ENCODE data around the gene TDP2. TPM values are rescaled to one million over a fixed set of nuclear protein-coding genes. Genes with fewer than 3 reads are reported as not detected.

Gene TDP2
- total RNA-seq, 2 experiments from 2014 or later = 27.2 to 39.6 TPM

GRCh38 chr6:24692848-24693592 lies 26.3 kb upstream of the TDP2 start:
- Histone ChIP-seq H3K4me2 (ENCODE audit: low read length) (no peak overlapping the region), H3K79me2 (ENCODE audit: insufficient read depth, low read depth, low read length) (no peaks in the 10 kb centered on the region), H3K27ac (ENCODE audit: low read depth, low read length, poor library complexity, severe bottlenecking) (no peak overlapping the region), H3K4me1 (ENCODE audit: insufficient read depth, low read length, poor library complexity, severe bottlenecking) (peaks cover 7% of the 10 kb centered on the region), H3K9me3 (ENCODE audit: low read length) (no peaks in the 10 kb centered on the region), H2AFZ (ENCODE audit: low read length) (no peak overlapping the region), H3K36me3 (ENCODE audit: insufficient read depth, low read length) (no peaks in the 10 kb centered on the region), H3K9me2 (ENCODE audit: insufficient read depth, low read length) (no peaks in the 10 kb centered on the region), H3K4me3 (ENCODE audit: low read depth, low read length, poor library complexity, severe bottlenecking) (no peak overlapping the region), H4K20me1 (ENCODE audit: insufficient read depth, low read length) (no peaks in the 10 kb centered on the region)
- DNase-seq (ENCODE audit: low spot score) = no peak
- intact Hi-C loops (cut with micrococcal nuclease; ENCODE audit: unreplicated experiment) = loop anchor here (5.0 to 10.0 kb wide), 2 partner anchors 261 to 322 kb away; no protein-coding TSS in a partner anchor
- POLR2A ChIA-PET = interaction anchor here (0.7 kb wide), 1 partner anchor 144 kb away, joined by 4 read pairs; no protein-coding TSS in a partner anchor
- CTCF ChIA-PET (ENCODE audit: unreplicated experiment) = no interaction called here
- BruUV-seq (replicated peaks) = no TSS peak
- TF ChIP-seq EZH2phosphoT487 (IDR thresholded peaks at IDR 0.05; ENCODE audit: borderline replicate concordance, low read depth, low read length) = no peak
- no peak for TF ChIP-seq CTCF (conservative IDR thresholded peaks at IDR 0.05; ENCODE audit: low read length)

GRCh38 chr6:24692415-24692814 lies 25.7 kb upstream of the TDP2 start:
- TF ChIP-seq CTCF (conservative IDR thresholded peaks at IDR 0.05; ENCODE audit: low read length) (no peak), EZH2phosphoT487 (IDR thresholded peaks at IDR 0.05; ENCODE audit: borderline replicate concordance, low read depth, low read length) (no peak)
- ChIA-PET POLR2A (interaction anchor here (1.0 kb wide), 1 partner anchor 56 kb away, joined by 3 read pairs; no protein-coding TSS in a partner anchor), CTCF (ENCODE audit: unreplicated experiment) (no interaction called here)
- H2AFZ ChIP-seq (ENCODE audit: low read length) = no peak overlapping the region
- no peak overlapping the region for H3K27ac ChIP-seq (ENCODE audit: low read depth, low read length, poor library complexity, severe bottlenecking)
- DNase-seq (ENCODE audit: low spot score) = no peak
- no peak overlapping the region for H3K4me2 ChIP-seq (ENCODE audit: low read length)
- H3K4me1 ChIP-seq (ENCODE audit: insufficient read depth, low read length, poor library complexity, severe bottlenecking) = peaks cover 7% of the 10 kb centered on the region
- H3K36me3 ChIP-seq (ENCODE audit: insufficient read depth, low read length) = no peaks in the 10 kb centered on the region
- no peaks in the 10 kb centered on the region for H3K9me3 ChIP-seq (ENCODE audit: low read length)
- BruUV-seq (replicated peaks) = no TSS peak
- no peaks in the 10 kb centered on the region for H3K9me2 ChIP-seq (ENCODE audit: insufficient read depth, low read length)
- no peaks in the 10 kb centered on the region for H3K79me2 ChIP-seq (ENCODE audit: insufficient read depth, low read depth, low read length)
- H4K20me1 ChIP-seq (ENCODE audit: insufficient read depth, low read length) = no peaks in the 10 kb centered on the region
- intact Hi-C loops (cut with micrococcal nuclease; ENCODE audit: unreplicated experiment) = loop anchor here (5.0 to 10.0 kb wide), 2 partner anchors 260 to 322 kb away; no protein-coding TSS in a partner anchor
- no peak overlapping the region for H3K4me3 ChIP-seq (ENCODE audit: low read depth, low read length, poor library complexity, severe bottlenecking)

GRCh38 chr6:24692003-24692402 lies 25.3 kb upstream of the TDP2 start:
- CTCF ChIA-PET (ENCODE audit: unreplicated experiment) = no interaction called here
- Histone ChIP-seq H3K4me2 (ENCODE audit: low read length) (no peak overlapping the region), H3K4me1 (ENCODE audit: insufficient read depth, low read length, poor library complexity, severe bottlenecking) (peaks cover 7% of the 10 kb centered on the region), H3K36me3 (ENCODE audit: insufficient read depth, low read length) (no peaks in the 10 kb centered on the region), H3K79me2 (ENCODE audit: insufficient read depth, low read depth, low read length) (no peaks in the 10 kb centered on the region), H2AFZ (ENCODE audit: low read length) (no peak overlapping the region), H3K4me3 (ENCODE audit: low read depth, low read length, poor library complexity, severe bottlenecking) (no peak overlapping the region), H3K27ac (ENCODE audit: low read depth, low read length, poor library complexity, severe bottlenecking) (no peak overlapping the region), H3K9me2 (ENCODE audit: insufficient read depth, low read length) (no peaks in the 10 kb centered on the region), H3K9me3 (ENCODE audit: low read length) (no peaks in the 10 kb centered on the region), H4K20me1 (ENCODE audit: insufficient read depth, low read length) (no peaks in the 10 kb centered on the region)
- no TSS peak for BruUV-seq (replicated peaks)
- POLR2A ChIA-PET = interaction anchor here (1.0 kb wide), 1 partner anchor 55 kb away, joined by 3 read pairs; no protein-coding TSS in a partner anchor
- DNase-seq (ENCODE audit: low spot score) = no peak
- TF ChIP-seq CTCF (conservative IDR thresholded peaks at IDR 0.05; ENCODE audit: low read length) = no peak
- TF ChIP-seq EZH2phosphoT487 (IDR thresholded peaks at IDR 0.05; ENCODE audit: borderline replicate concordance, low read depth, low read length) = no peak
- intact Hi-C loops (cut with micrococcal nuclease; ENCODE audit: unreplicated experiment) = loop anchor here (5.0 to 10.0 kb wide), 2 partner anchors 260 to 323 kb away; no protein-coding TSS in a partner anchor

All from OCI-LY7 (cell line).